NCI-H2196 (cell line): ENCODE measurements around the gene ZNF320.
"Not testable (repeated sequence)": the region's sequence is repeated elsewhere in the genome, so short reads cannot be mapped to it uniquely, and the experiment has no call there.

ENCODE experiments used
- DNase-seq: peaks from one replicate; lab custom pipeline; 2025; ENCODE audit not compliant: unreplicated experiment; lab: John Stamatoyannopoulos, UW

The ZNF320 gene

GRCh38 chr19:52897138-52897935 is at the start of gene ZNF320:
ZNF320 (minus strand) TSS chr19:52897635; CDS start chr19:52890255, 7,380 bp downstream.
- DNase-seq, result peak; percentile 86

GRCh38 chr19:52946322-52947310 is 49.2 kb upstream of the ZNF320 start:
- DNase-seq, result no peak

- no peak for DNase-seq
Measured at GRCh38 chr19:52945652-52946321, 48.4 kb upstream of the ZNF320 start.

- DNase-seq, result not testable (repeated sequence)
Measured at GRCh38 chr19:52944703-52945493, 47.5 kb upstream of the ZNF320 start.

- no peak for DNase-seq
Measured at GRCh38 chr19:52943884-52944643, 46.6 kb upstream of the ZNF320 start.

GRCh38 chr19:52943134-52943883 is 45.9 kb upstream of the ZNF320 start:
- DNase-seq, result no peak

- peak; percentile 49 for DNase-seq
Measured at GRCh38 chr19:52942386-52943133, 45.1 kb upstream of the ZNF320 start.

- no peak for DNase-seq
Measured at GRCh38 chr19:52941941-52942385, 44.5 kb upstream of the ZNF320 start.

GRCh38 chr19:52941523-52941922 is 44.1 kb upstream of the ZNF320 start:
- DNase-seq, result not testable (repeated sequence)

- DNase-seq, result not testable (repeated sequence)
Measured at GRCh38 chr19:52940905-52941304, 43.5 kb upstream of the ZNF320 start.

- DNase-seq, result no peak
Measured at GRCh38 chr19:52938761-52939160, 41.3 kb upstream of the ZNF320 start.

- no peak for DNase-seq
Measured at GRCh38 chr19:52936954-52937325, 39.5 kb upstream of the ZNF320 start.

- DNase-seq, result no peak
Measured at GRCh38 chr19:52936151-52936953, 38.9 kb upstream of the ZNF320 start.

- DNase-seq, result no peak
Measured at GRCh38 chr19:52935434-52935833, 38.0 kb upstream of the ZNF320 start.

- not testable (repeated sequence) for DNase-seq
Measured at GRCh38 chr19:52924641-52925040, 27.2 kb upstream of the ZNF320 start.

- DNase-seq, result no peak
Measured at GRCh38 chr19:52923778-52924593, 26.6 kb upstream of the ZNF320 start.
